ENCODE results near the gene PAFAH1B1. TPM values are rescaled to one million over a fixed set of nuclear protein-coding genes. Genes with fewer than 3 reads are reported as not detected.

PAFAH1B1 gene
- total RNA-seq, 1 donor from 2014 or later = 151 TPM

DNA sequence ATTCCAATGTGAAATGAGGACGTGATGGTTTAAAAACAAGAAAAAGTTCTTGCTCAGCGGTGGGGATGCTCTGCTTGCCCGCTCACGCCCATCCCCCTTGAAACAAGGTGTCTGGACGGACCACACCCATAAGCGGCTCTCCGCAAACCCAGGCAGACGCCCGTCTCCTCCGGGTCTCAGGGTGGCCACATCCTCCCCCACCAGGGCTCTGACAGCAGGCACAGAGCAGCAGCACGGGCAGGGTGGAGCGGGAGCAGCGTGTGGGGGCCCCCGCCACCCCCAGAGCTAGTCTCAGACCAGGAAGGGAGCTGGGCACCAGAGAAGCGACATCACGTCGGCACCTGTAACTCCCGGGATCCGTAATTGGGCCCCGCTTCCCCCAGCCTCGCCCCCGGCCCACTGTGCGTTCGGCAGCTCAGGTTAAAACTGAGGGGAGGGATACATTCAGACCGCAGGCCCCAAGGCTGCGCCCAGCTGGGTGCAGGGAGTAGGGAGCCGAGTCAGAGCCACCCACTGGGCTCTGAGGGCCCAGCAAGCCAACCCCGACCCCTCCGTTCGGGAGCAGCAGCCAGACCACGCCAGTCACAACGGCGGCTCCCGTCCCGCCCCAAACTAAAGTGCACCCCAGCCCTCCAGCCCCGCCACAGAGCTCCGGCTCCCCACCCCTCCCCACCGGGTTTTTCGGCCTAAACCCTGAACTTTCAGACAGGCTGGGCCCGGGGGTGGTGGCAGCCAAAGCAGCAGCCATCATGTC, 96.1 kb downstream of the PAFAH1B1 start:
- H3K4me3 Mint-ChIP-seq (ENCODE audit: low read depth) = no peak overlapping the region
- H3K27me3 Mint-ChIP-seq (ENCODE audit: low read depth) = no peaks in the 10 kb centered on the region
- no peaks in the 10 kb centered on the region for H3K9me3 Mint-ChIP-seq
- H3K4me1 Mint-ChIP-seq (ENCODE audit: low read depth) = no peaks in the 10 kb centered on the region
- no peak overlapping the region for H3K27ac Mint-ChIP-seq
- no peak for DNase-seq (ENCODE audit: low spot score)
- H3K36me3 Mint-ChIP-seq (ENCODE audit: low read depth) = peaks cover 22% of the 10 kb centered on the region
- intact Hi-C loops (cut with micrococcal nuclease) = no loop called here

DNA sequence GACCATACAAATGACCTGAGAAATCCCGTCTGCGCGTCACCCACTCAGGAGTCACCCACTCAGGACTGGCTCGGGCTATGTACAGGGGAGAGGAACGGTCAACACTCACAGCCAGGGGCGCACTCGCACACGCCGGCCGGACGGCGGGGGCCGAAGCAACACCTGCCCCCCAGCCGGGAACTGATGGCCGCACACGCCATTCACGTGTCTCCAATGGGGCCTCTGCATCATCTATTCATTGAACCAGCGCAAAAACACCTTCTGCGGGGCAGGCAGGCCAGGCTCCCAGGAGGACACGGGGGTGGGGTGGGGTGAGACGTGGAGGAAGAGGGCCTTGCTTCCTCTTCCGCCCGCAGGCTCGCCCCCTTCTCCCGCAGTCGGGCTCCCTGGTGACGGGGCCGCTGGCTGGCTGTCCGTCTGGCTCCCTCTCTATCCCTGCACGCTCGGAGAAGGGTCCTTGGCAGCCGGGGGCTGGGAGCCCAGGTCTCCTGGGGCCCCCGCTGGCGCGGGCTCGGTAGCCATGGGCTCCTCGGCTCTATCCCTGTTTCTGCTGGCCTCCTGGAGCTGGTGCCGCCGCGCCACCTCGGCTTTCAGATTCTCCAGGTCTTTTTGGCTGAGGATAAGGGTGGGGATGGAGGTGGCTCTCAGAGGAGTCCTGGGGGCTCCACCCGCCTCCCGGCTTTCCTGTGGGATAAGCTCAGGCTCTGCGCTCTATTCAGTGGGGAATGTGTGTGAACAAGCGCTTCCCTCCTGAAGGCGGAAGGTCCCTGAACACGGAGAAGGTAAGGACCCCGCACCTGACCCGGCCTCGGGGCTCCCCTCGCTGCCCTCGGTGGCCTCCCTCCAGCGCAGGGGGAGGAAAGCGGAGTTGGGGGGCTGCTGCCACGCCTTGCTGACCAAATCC, 97.0 kb downstream of the PAFAH1B1 start:
- H3K36me3 Mint-ChIP-seq (ENCODE audit: low read depth) = peaks cover 22% of the 10 kb centered on the region
- intact Hi-C loops (cut with micrococcal nuclease) = no loop called here
- no peak overlapping the region for H3K27ac Mint-ChIP-seq
- no peaks in the 10 kb centered on the region for H3K9me3 Mint-ChIP-seq
- no peak overlapping the region for H3K4me3 Mint-ChIP-seq (ENCODE audit: low read depth)
- H3K4me1 Mint-ChIP-seq (ENCODE audit: low read depth) = no peaks in the 10 kb centered on the region
- DNase-seq (ENCODE audit: low spot score) = no peak
- no peaks in the 10 kb centered on the region for H3K27me3 Mint-ChIP-seq (ENCODE audit: low read depth)

DNA sequence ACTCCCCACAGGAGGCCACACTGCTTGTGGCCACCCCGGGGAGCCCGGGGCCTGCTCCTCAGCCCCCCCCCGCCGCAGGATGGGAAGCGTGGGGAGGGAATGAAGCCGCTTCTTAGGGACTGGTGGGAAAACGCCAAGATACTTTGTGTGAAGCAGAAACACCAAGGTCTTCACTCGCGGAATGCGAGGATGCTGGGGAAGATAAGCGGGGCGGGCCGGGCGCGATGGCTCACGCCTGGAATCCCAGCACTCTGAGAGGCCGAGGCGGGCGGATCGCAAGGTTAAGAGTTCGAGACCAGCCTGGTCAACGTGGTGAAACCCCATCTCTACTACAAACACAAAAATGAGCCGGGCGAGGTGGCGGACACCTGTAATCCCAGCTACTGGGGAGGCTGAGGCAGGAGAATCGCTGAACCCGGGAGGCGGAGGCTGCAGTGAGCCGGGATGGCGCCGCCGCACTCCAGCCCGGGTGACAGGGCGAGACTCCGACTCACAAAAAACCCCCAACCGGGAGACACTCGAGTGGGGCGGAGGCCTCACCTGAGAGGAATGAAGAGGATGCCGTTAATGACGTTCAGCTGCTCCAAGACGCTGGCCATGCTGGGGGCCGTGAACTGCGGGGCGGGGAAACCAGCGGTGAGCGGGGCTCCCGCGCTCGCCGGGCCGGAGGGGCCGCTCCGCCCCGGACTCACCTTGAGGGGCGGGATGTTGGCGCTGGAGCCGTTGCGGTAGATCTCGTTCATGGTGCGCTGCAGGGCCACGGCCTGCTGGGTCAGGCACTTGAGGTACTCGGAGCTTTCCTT, 97.8 kb downstream of the PAFAH1B1 start:
- H3K4me1 Mint-ChIP-seq (ENCODE audit: low read depth) = no peaks in the 10 kb centered on the region
- no peak overlapping the region for H3K27ac Mint-ChIP-seq
- H3K9me3 Mint-ChIP-seq = no peaks in the 10 kb centered on the region
- intact Hi-C loops (cut with micrococcal nuclease) = no loop called here
- peaks cover 22% of the 10 kb centered on the region for H3K36me3 Mint-ChIP-seq (ENCODE audit: low read depth)
- no peaks in the 10 kb centered on the region for H3K27me3 Mint-ChIP-seq (ENCODE audit: low read depth)
- no peak for DNase-seq (ENCODE audit: low spot score)
- no peak overlapping the region for H3K4me3 Mint-ChIP-seq (ENCODE audit: low read depth)

DNA sequence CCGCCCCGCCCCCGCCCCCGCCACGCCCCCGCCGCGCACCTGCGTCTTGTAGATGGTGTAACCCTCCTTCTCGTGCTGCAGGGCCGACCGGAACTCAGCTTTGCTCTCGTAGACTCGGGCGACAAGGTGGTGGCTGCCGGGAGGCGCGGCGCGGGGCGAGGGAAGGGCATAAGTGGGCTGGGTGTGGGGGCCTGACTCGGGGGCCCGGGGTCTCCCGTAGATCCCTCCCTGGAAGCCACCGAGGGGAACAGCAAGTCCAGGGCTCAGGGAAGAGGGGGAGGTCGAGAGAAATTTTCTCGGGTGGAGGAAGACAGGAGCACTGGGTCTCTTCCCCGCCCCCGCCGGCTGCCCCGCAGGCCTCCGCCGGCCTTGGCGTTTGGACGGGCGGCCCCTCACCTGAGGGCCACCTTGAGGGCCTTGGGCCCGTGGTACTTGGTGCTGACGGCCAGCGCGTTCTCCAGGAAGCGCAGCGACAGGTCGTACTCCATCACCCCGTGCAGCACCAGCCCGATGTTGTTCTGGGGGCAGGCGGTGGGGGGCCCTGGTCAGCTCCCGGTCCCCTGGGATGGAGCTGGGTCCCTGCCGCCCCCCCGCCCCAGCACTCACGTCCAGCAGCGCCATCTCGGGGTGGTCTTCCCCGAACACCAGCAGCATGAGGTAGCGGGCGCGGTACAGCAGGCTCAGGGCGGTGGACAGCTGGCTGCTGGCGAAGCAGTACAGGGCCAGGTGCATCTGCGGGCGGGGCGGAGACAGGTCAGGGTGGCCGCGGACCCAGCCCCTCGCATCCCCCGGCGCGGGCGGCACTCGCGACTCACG, 98.7 kb downstream of the PAFAH1B1 start:
- Mint-ChIP-seq H3K27ac (no peak overlapping the region), H3K9me3 (no peaks in the 10 kb centered on the region), H3K4me1 (ENCODE audit: low read depth) (no peaks in the 10 kb centered on the region), H3K27me3 (ENCODE audit: low read depth) (no peaks in the 10 kb centered on the region), H3K36me3 (ENCODE audit: low read depth) (peaks cover 27% of the 10 kb centered on the region), H3K4me3 (ENCODE audit: low read depth) (no peak overlapping the region)
- intact Hi-C loops (cut with micrococcal nuclease) = no loop called here
- no peak for DNase-seq (ENCODE audit: low spot score)

DNA sequence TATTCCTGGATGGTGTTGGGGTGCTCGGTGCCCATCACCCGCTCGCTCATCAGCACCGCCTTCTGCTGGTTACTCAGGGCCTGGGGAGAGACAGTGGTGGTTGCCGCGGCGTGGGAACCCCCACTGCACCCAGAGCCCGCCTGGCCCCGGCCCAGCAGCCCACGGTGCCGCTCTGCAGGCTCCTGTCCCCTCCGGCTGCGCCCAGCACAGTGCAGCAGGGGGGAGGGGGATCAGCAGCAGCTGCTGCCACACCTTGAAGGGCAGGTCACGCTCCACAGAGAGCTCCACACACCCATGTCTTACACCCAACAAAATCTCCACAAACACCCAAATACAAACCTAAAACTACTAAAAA, 99.3 kb downstream of the PAFAH1B1 start:
- Mint-ChIP-seq H3K36me3 (ENCODE audit: low read depth) (peaks cover 28% of the 10 kb centered on the region), H3K4me1 (ENCODE audit: low read depth) (no peaks in the 10 kb centered on the region), H3K4me3 (ENCODE audit: low read depth) (no peak overlapping the region), H3K27me3 (ENCODE audit: low read depth) (no peaks in the 10 kb centered on the region), H3K27ac (no peak overlapping the region), H3K9me3 (no peaks in the 10 kb centered on the region)
- intact Hi-C loops (cut with micrococcal nuclease) = no loop called here
- DNase-seq (ENCODE audit: low spot score) = no peak

DNA sequence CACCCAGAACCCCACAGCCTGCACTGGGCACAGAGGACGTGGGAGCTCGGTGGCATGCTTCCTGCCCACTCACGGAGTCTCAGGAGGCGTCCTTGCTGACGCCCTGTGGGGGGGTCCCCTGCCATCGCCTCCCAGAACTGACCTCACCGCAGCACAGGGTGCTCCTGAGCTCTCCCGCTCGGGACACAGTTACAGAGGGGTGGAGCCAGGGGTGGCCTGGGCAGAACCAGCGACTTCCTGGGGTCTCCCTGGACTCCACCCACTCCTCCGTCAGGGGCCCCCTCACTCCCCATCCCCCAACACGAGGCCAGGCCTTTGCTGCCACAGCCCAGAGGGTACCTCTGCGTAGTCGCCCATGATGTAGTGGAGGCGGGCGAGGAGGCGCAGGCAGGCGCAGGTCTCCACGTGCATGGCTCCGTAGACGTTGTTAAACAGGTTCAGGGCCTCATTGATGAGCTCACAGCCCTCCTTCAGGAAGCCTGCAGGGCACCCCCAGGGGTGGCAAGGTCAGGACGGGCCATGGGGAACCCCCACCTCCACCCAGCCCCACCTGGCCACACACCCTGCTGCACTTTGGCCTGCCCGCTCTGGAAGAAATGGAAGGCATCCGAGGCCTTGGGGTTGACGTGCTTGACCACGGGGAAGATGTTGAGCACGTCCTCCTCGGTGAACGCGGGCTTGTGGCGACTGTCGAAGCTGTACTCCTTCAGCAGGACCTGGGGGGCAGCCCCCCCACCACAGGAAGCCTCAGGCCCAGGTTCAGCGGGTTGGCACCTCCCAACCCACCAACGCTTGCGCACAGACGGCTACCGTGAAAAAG, 100.3 kb downstream of the PAFAH1B1 start:
- Mint-ChIP-seq H3K36me3 (ENCODE audit: low read depth) (peaks cover 27% of the 10 kb centered on the region), H3K9me3 (no peaks in the 10 kb centered on the region)
- intact Hi-C loops (cut with micrococcal nuclease) = no loop called here

DNA sequence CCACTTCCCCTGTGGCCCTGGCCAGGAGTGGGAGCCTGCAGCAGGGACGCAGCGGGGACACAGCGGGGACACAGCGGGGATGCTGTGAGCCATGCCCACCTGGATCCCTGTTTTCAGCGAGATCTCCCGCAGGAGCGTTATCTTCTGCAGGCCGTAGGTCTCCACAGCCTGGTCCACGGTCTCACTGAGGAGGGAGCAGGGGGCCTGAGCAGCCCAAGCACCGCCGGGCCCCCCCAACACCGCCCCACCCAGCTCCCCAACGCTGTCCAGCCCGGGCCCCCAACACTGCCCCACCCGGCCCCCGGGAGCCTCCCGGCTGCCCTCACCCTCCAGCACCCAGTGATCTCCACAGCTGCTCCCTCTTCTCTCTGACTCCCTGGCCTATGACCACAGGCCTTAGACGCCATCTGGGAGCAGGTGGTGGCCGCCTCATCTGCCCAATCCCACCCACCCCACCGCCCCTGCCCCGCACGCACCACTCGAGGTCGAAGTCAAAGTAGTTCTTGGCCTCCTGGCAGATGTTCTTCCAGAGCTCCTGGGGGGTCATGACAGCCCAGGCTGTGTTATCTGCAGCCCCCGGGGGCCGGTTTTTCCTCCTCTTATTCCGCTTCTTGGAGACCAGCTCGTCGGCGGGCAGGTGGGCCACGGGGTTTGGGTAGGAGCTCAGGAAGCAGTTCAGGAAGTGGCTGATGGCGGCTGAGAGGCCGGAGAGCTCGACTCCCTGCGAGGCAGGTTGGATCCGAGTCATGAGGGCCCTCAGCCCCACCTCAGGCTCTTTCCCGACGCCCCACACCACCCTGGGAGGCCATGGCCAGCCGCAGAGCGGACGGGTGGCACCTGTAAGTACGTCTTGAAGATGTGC, 101.2 kb downstream of the PAFAH1B1 start:
- Mint-ChIP-seq H3K27me3 (ENCODE audit: low read depth) (no peaks in the 10 kb centered on the region), H3K9me3 (no peaks in the 10 kb centered on the region), H3K36me3 (ENCODE audit: low read depth) (peaks cover 23% of the 10 kb centered on the region), H3K27ac (no peak overlapping the region), H3K4me1 (ENCODE audit: low read depth) (no peaks in the 10 kb centered on the region), H3K4me3 (ENCODE audit: low read depth) (no peak overlapping the region)
- no peak for DNase-seq (ENCODE audit: low spot score)
- intact Hi-C loops (cut with micrococcal nuclease) = no loop called here

More for the DNA sequence above, 100.3 kb downstream of the PAFAH1B1 start:
- H3K4me1 Mint-ChIP-seq (ENCODE audit: low read depth) = no peaks in the 10 kb centered on the region
- no peaks in the 10 kb centered on the region for H3K27me3 Mint-ChIP-seq (ENCODE audit: low read depth)
- no peak overlapping the region for H3K27ac Mint-ChIP-seq
- no peak for DNase-seq (ENCODE audit: low spot score)
- H3K4me3 Mint-ChIP-seq (ENCODE audit: low read depth) = no peak overlapping the region

DNA sequence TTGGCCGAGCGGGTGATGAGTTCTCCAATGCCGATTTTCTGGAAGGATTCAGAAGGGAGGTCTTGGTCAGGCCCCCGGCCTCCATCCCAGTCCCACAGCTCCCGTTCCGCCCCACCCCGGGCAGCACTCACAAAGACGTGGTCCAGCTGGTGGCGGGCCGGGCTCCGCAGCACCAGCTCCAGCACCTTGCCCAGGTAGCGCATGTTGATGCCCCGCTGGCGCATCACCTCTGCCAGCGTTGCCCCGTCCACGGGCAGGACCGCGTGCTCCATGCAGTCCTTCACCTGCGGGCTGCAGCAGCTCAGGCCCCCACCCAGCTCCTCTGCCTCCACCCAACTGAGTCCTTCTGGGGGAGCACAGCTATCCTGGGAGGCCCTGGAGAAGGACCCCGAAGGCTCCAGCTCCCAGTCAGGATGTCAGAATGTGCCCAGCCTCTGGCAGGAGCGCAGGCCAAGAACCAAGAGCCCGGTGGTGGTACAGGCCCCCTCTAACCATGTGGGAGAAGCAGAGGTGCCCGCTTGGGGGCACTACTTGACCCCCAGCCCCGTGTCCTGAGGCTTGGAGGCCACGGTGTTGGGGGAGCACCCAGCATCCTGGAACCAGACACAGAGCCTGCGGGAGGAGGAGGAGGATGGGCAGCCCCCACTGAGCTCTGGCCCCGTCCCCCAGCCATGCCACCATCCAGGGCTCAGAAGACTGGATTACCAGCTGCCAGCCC, 101.9 kb downstream of the PAFAH1B1 start:
- Mint-ChIP-seq H3K4me1 (ENCODE audit: low read depth) (no peaks in the 10 kb centered on the region), H3K9me3 (no peaks in the 10 kb centered on the region), H3K27me3 (ENCODE audit: low read depth) (no peaks in the 10 kb centered on the region), H3K4me3 (ENCODE audit: low read depth) (no peak overlapping the region), H3K36me3 (ENCODE audit: low read depth) (peaks cover 23% of the 10 kb centered on the region), H3K27ac (no peak overlapping the region)
- intact Hi-C loops (cut with micrococcal nuclease) = no loop called here
- DNase-seq (ENCODE audit: low spot score) = no peak

DNA sequence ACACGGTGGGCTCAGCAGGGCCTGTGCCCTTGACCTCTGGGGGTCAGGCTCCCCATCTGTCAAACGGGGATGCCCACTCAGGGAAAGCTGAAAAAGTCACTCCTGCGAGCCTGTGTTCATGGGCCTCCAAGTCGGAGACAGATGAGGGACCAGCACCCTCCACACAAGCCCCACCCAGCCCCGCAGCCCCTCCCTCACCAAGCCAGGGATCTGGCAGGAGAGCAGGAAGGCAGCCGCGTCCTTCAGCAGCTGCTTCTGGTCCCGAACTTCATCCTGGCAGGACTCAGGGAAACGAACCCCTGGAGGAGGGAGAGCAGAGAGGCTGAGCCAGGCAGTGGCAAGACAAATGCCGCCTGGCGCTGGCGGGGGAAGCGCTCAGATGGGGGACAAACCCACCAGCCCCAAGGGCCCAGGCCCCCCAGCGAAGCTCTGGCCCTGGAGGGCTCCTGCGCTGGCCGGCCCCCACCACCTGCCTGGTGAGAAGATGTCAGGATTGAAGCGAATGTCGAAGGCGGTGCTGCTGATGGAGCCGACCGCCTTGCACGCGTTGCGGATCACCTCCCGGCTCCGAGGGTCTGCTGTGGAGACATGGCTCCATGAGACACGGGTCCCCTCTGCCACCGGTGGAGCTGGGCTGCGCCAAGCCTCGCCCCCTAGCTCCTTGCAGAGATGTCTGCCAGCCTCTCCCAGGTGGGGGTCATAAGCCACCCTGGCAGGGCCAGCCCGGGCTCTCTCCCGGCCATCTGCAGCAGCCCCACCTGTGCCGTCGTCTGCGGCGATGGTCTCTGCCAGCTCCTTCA, 102.7 kb downstream of the PAFAH1B1 start:
- Mint-ChIP-seq H3K4me1 (ENCODE audit: low read depth) (no peaks in the 10 kb centered on the region), H3K27me3 (ENCODE audit: low read depth) (no peaks in the 10 kb centered on the region), H3K27ac (no peak overlapping the region), H3K36me3 (ENCODE audit: low read depth) (peaks cover 24% of the 10 kb centered on the region), H3K4me3 (ENCODE audit: low read depth) (no peak overlapping the region), H3K9me3 (no peaks in the 10 kb centered on the region)
- DNase-seq (ENCODE audit: low spot score) = no peak
- intact Hi-C loops (cut with micrococcal nuclease) = no loop called here

DNA sequence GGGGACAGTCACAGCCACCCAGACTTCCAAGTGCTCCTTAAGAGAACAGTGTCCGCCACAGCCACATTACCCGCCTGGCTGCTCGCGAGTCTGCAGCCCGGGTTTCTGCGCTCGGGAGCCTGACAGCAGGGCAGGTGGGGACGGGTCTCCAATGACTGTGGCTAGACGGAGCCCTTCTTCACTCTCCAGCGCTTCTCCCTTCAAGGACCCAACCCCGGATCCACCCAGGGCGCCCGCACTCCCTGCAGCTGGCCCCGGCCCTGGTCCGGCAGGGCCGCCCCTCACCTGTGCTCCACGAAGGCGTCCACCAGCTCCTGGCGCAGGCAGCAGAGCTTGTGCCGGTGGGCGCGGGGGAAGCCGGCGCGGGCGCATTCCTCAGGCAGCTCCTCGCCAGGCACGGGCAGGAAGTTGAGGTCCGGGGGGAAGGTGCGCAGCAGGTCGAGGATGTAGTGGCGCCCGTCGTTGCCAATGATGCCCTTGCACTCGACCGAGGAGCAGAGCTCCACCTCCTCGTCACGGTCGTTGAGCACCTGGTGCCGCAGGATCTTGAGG, 104.2 kb downstream of the PAFAH1B1 start:
- DNase-seq (ENCODE audit: low spot score) = no peak
- Mint-ChIP-seq H3K27me3 (ENCODE audit: low read depth) (no peaks in the 10 kb centered on the region), H3K36me3 (ENCODE audit: low read depth) (peaks cover 31% of the 10 kb centered on the region), H3K27ac (no peak overlapping the region), H3K4me3 (ENCODE audit: low read depth) (no peak overlapping the region), H3K9me3 (no peaks in the 10 kb centered on the region), H3K4me1 (ENCODE audit: low read depth) (no peaks in the 10 kb centered on the region)
- intact Hi-C loops (cut with micrococcal nuclease) = no loop called here

All from activated T-helper 2 cell treated with anti-CD3 and anti-CD28 coated beads, Interferon-gamma antibody, Interleukin-2, Interleukin-4, amounts not matched to agents 10 μg/mL and 5 μg/mL and 100 μg/mL, durations not matched to agents 14 hours and 24 hours and 36 hours (primary cell).